GM19239 (cell line): ENCODE data around the gene SLC25A20.
A peak's percentile ranks its signal among the peaks of the same experiment; 100 is the strongest.
"Not testable (repeated sequence)": the region's sequence is repeated elsewhere in the genome, so short reads cannot be mapped to it uniquely, and the experiment has no call there.

Source experiments
- DNase-seq: peaks from one replicate; pipeline ENCODE4 v3.0.0; 2011; ENCODE audit warnings: low spot score; ENCODE audit not compliant: insufficient read length
- FAIRE-seq: peaks from 2 replicates; lab custom pipeline; 2011; peaks lifted over from hg19 to GRCh38; lab: Jason Lieb, UNC

SLC25A20 gene

DNA sequence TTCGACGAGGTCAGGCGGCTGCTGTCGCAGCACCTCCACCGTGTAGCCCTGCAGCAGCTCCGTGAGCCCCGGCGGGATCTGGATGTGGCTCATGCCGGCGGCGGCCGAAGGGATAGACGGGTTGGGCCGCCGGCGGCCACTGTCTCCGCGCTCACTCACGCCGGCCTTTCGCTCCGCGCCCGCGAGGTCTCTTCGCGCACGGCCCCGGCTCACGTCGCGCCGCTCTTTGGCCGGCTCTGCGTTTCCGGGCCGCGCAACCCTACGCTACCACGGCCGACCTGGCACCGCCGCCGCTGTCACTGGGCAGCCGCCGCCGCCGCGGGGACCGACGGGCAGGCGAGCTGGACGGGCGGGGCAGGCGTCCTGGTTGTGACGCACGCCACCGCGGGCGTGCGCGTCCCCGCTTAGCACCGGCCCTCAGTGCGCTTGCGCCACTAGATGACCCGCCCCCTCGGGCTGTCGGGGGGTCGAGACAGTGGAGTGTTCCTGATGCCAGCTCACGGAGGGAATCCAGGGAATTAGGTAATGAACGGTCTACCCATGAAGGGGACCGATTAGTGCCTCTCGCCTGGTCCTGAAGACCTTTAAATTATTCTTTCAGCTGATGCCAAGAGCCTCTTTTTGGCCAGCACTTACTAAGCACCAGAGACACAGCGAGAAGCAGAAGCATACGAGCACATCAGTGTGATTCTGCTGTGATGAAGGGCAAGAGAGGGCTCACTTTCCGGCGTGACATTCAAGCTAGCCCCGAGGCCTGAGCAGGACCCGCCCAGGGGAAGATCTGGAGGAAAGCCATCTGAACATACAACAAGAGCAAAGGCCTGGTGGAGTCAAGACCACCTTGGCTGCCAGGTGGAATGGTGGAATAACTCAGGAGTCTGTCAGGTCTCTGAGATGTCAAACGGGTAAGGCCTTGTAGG lies 50.9 kb downstream of the SLC25A20 start, which contains the start of gene PRKAR2A:
TSS of gene PRKAR2A (minus strand) at position 371 of the 920 bp plus-strand sequence. CDS start at position 93, 278 bp downstream.
- DNase-seq, result peak; percentile 81
- peak; percentile 99 for FAIRE-seq

DNA sequence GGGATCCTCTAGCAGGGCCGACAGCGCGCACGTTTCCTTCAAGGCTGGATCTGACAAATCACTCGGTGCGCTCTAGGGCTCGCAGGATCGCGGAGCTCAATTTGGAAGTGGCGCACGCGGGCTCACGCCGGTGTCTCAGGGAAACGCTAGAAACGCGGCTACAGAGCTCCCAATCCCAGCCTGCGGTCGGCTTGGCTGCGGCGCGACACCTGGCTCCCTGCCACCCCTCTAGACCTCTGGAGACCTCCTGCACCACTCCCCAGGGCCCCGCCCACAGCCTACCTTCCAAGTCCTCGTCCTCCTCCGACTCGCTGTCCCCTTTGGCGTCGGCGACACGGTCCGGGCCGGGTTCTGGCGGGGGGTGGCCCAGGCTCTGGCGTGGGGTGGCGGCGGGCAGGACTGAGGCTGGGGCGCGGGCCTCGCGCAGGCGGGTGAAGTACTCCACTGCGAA lies 51.6 kb downstream of the SLC25A20 start:
- FAIRE-seq (peak; percentile 55), DNase-seq (peak; percentile 24)

DNA sequence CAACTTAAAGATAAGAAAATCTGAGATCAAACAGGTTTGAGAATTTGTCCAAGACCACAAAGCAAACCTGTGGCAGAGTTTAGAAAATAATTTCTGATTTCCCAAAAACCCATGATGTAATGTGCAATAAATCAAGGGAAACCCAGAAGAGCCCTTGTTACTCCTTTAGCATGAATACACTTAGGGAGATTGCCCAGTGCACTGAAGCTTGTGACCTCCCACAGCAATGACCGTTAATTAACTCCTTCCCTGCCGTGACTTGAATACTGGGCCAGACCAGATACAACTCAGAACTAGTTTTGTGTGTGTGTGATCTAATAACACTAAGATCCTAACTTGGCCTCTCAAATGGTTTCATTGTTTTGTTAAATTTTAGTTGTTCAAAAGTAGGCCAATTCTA lies 53.5 kb downstream of the SLC25A20 start:
- no peak for DNase-seq
- no peak for FAIRE-seq

DNA sequence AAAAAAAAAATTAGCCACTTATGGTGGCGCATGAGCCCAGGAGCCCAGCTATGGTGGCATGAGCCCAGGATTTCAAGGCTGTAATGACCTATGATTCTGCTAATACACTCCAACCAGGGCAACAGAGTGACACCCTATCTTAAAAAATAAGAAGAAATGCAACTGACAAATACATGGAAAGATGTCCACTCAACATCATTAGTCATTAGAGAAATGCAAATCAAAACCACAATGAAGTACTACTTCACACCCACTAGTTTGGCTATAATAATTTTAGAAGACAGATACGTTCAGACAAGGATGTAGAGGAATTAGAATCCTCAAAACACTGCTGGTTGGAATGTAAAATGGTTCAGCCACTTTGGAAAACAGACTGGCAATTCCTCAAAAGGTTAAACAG lies 61.5 kb downstream of the SLC25A20 start:
- peak; percentile 44 for FAIRE-seq

DNA sequence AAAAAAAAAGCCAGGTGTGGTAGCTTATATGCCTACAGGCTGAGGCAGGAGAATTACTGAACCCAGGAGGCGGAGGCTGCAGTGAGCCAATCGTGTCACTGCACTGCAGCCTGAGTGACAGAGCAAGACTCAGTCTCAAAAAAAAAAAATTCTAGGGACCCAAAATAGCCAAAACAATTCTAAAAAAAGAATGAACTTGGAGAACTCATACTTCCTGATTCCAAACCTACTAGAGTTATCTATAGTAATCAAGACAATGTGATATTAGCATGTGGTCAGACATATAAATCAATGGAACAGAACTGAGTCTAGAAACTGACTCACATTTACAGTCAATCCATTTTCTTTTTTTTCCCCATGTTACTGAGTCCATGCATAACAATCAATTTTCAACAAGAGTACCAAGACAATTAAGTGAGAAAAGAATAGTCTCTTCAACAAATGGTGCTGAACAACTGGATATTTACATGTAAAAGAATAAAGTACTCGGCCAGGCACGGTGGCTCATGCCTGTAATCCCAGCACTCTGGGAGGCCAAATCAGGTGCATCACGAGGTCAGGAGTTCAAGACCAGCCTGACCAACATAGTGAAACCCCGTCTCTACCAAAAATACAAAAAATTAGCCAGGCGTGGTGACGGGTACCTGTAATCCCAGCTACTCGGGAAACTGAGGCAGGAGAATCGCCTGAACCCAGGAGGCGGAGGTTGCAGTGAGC lies 62.9 kb downstream of the SLC25A20 start:
- FAIRE-seq (no peak), DNase-seq (no peak)

More for the DNA sequence above, 61.5 kb downstream of the SLC25A20 start:
- no peak for DNase-seq

DNA sequence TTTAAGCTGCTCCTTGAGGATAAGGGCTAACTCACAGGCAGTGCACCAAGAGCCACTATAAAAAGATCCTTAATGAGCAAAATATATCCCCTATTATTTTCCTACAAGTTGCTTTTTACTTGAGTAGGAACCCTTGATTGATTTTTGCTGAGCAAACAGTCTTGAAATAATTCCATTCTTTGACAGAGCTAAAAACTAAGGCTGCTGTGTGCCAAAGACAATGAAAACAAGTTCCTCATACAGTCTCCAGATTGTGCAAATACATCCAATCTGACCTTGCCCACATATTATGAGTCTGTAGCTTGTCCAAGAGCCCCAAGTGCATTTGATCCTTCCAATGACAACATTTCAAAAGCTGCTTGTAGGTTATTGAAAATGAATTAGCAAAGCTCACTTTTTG lies 66.0 kb downstream of the SLC25A20 start:
- DNase-seq (no peak), FAIRE-seq (no peak)

DNA sequence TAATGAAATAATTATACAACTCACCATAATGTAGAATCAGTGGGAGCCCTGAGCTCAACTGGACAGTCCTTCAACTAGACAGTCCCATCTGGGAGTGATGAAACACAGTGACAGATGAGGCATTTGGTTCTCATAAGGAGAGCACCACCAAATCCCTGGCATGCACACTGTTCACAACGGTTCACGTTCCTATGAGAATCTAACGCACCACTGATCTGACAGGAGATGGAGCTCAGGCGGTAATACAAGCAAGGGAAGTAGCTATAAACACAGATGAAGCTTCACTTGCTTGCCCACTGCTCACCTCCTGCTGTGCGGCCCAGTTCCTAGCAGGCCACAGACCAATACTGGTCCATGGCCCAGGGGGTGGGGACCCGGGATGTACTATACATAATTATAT lies 68.0 kb downstream of the SLC25A20 start:
- FAIRE-seq (no peak), DNase-seq (no peak)

DNA sequence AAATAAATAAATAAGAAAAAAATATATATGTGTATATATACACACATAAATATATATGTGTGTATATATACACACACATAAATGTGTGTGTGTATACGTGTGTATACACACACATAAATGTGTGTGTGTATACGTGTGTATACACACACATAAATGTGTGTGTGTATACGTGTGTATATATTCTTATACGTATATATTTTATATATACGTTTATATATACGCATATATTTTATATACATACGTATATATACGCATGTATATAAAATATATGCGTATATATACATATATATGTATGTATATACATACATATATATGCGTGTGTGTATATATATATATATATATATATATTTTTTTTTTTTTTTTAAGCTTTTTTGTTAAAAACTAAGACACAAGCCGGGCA lies 69.2 kb downstream of the SLC25A20 start:
- not testable (repeated sequence) for FAIRE-seq, DNase-seq

DNA sequence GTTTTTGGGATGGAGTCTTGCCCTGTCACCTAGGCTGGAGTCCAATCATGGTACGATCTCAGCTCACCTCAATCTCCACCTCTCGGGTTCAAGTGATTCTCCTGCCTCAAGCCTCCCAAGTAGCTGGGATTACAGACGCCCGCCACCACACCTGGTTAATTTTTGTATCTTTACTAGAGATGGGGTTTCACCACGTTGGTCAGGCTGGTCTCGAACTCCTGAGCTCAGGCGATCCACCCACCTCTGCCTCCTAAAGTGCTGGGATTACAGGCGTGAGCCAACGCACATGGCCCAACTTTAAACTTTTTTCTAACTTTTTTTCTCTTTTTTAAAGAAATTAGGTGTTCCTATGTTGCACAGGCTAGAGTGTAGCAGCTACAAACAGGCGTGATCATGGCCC lies 70.8 kb downstream of the SLC25A20 start:
- DNase-seq, FAIRE-seq: not testable (repeated sequence)

DNA sequence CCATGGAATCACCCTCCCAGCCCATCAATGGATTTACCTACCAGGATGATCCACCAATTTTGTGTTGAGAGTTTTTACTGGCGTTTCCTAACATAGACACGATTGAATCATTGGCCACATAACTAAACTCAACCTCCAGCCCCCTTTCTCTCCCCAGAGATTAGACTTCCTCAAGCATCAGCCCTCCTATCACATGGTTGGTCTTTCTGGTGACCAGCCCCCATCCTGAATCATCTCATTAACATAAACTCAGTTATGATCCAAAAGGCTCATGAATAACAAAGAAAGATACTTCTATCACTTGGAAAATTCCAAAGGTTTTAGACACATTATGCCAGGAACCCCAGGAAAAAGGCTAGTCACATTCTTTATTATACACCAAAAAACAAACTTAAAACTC lies 72.2 kb downstream of the SLC25A20 start:
- FAIRE-seq (no peak), DNase-seq (no peak)

DNA sequence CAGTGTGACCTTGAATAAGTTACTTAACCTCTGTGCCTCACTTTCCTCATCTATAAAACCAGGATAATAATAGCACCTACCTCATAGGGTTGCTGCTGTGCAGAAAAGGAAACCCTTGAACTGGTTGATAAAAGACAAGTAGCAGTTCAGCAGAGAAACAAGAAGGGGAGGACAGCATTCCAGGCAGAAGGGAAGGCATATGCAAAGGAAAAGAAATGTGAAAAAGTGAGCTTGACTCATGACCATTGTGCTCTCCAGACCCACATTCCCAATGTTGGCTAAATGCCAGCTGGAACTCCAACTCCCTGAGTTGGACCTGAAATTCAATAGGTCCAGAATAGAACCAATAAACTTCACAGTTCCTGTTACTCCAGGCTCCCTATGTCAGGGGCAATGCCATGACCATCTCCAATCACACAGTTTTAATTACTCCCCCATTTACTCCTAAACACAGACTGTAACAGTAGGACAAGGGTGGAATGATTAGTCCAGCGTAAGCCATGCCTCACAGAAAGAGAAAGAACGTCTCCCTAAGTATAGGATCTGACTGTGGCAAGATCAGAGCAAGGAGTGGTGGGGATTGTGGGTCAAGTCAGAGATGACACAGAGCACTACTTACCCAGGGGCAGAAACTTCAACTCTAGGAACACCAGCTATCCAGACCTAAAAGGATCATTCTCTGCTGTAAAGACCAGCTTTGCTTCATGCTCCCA lies 77.9 kb downstream of the SLC25A20 start:
- no peak for DNase-seq
- no peak for FAIRE-seq

DNA sequence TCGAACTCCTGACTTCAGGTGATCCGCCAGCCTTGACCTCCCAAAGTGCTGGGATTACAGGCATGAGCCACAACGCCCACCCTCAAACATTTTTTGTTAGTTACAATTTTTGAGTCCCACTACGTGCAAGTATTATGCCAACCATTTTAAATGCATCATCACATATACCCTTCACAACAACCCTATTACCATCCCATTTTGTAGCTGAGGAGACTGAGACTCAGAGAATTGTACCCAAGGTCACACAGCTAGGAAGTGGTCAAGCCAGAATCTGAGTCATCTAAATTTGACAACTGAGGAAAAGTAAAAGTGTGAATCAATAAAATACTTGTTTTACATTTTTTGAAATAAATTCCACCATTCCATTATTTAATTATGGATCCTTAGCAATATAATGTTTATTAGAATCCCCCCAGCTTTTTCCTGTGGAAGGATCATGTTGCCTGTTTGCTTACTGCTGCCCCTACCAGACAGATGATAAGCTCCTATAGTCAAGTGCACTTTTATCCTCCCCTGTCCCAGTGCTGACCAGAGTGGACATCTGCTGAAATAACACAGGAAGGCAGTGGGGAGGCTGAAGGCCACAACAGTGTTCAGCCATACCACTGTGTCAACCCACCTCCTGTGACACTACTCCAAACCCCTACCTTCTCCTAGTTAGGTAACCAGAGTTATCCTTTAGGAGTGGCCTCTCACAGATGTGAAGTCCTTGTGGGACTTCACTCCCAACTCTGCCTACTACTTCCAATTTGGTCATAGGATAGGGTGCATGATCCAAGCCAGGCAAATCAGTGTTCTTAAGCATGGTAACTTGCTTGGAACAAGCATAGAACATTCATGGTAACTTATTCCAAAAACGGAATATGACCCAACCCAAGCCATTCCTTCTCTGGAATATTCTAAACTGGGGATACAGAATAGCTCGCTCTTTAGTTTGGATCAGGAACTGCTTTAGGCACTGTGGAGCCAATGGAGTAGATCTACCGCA lies 79.2 kb downstream of the SLC25A20 start:
- FAIRE-seq (no peak), DNase-seq (no peak)

DNA sequence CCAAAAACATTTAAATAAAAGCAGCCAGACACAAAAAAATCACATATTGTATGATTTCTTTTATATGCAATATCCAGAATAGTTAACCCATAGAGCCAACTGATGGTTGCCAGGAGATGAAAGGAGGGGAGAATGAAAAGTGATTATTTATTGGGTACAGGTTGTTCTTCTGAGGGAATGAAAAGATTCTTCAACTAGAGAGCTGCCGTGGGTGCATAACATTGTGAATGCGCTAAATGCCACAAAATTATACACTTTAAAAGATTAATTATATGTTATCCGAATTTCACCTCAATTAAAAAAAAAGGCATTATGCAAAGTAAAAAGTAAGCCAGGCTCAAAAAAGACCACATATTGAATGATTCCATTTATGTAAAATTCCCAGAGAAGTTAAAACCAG lies 87.2 kb downstream of the SLC25A20 start:
- DNase-seq (no peak), FAIRE-seq (no peak)
